Fibroblast of mammary gland (primary cell): ENCODE measurements around the gene CASS4.
"Not testable (repeated sequence)": the region's sequence is repeated elsewhere in the genome, so short reads cannot be mapped to it uniquely, and the experiment has no call there.

ENCODE experiments used
- DNase-seq: peaks from one replicate; pipeline ENCODE4 v3.0.0-alpha.2; 2010; ENCODE audit warnings: low read depth
- H3K4me3 ChIP-seq: 2 replicates; pipeline ENCODE4 v1.5.1; 2011; ENCODE audit warnings: low read depth, mild to moderate bottlenecking, low read length, moderate library complexity; ENCODE audit not compliant: control insufficient read depth
- TF ChIP-seq, protein P1 (sequence below): conservative IDR thresholded peaks from 2 replicates; pipeline ENCODE4 v1.5.1; 2011; ENCODE audit warnings: low read depth, low read length, inconsistent platforms; ENCODE audit not compliant: control insufficient read depth, insufficient read depth

Gene CASS4

DNA sequence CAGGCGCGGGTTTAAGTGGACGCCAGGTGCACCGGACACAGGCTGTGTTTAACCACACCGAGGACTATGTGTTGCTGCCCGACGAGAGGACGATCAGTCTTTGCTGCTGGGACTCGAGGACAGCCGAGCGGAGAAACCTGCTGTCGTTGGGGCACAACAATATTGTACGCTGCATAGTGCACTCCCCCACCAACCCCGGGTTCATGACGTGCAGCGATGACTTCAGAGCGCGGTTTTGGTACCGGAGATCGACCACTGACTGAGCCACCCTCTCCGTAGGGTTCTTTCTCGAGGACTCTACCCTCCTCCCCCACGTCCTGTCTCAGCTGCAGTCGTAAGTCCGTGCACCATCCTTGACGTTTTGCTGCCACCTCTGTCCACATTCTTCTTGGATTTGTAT, 8.6 kb upstream of the CASS4 start:
- TF ChIP-seq, protein P1, sequence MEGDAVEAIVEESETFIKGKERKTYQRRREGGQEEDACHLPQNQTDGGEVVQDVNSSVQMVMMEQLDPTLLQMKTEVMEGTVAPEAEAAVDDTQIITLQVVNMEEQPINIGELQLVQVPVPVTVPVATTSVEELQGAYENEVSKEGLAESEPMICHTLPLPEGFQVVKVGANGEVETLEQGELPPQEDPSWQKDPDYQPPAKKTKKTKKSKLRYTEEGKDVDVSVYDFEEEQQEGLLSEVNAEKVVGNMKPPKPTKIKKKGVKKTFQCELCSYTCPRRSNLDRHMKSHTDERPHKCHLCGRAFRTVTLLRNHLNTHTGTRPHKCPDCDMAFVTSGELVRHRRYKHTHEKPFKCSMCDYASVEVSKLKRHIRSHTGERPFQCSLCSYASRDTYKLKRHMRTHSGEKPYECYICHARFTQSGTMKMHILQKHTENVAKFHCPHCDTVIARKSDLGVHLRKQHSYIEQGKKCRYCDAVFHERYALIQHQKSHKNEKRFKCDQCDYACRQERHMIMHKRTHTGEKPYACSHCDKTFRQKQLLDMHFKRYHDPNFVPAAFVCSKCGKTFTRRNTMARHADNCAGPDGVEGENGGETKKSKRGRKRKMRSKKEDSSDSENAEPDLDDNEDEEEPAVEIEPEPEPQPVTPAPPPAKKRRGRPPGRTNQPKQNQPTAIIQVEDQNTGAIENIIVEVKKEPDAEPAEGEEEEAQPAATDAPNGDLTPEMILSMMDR: no peak
- H3K4me3 ChIP-seq: no peak overlapping the region
- no peak for DNase-seq

DNA sequence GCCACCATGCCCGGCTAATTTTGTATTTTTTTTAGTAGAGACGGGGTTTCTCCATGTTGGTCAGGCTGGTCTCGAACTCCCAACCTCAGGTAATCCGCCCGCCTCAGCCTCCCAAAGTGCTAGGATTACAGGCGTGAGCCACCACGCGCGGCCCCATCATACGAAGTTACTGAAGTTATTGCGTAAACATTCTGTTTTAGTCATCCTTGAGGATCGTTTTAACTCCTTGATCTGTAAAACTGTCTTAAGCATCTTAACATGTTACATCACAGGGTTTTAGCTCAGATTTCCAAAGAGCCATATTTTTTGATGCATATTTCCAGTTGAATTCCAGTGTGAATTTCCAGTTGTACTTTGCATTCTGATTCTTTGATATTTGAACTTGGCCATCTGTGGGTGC, 6.7 kb upstream of the CASS4 start:
- H3K4me3 ChIP-seq: not testable (repeated sequence)
- DNase-seq: peak; percentile 38

DNA sequence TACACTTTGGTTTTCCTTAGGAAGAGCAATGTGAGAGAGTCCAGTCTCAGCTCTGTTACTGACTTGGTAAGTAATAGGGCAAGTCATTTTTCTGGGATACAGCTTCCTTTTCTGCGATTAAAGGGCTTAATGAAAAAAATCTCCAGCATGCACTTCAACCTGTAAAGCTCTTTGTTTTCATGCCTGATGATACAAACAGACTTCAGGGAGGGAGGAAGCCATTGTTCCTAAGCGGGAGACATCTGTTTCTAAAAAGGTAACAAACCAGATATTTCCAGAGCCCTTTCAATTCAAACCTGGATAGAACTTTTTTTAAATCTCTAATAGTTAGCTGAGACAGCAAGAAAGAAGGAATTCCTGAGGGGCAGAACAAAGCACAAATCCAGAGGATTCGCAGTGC, 5.2 kb upstream of the CASS4 start:
- TF ChIP-seq, protein P1: no peak
- H3K4me3 ChIP-seq: no peak overlapping the region
- DNase-seq: no peak

DNA sequence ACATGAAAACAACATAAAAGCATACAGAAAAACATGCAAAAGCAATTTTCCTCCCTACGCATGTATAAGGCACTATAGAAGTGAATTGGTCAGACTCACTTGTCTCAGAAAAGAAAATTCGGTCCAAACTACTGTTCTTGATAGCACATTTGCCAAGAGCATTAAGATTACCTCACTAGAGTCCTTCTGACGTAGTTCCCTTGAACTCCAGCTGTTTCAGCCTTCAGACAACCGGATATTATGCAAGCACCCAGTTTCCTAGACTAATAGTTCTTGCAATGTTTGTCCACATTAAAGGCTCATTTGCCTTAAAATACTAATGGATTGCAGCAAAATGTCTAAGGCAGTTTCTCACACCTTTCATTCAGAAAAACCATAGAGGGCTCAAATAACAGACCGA, 2.5 kb upstream of the CASS4 start:
- DNase-seq: peak; percentile 76
- TF ChIP-seq, protein P1: no peak
- no peak overlapping the region for H3K4me3 ChIP-seq

DNA sequence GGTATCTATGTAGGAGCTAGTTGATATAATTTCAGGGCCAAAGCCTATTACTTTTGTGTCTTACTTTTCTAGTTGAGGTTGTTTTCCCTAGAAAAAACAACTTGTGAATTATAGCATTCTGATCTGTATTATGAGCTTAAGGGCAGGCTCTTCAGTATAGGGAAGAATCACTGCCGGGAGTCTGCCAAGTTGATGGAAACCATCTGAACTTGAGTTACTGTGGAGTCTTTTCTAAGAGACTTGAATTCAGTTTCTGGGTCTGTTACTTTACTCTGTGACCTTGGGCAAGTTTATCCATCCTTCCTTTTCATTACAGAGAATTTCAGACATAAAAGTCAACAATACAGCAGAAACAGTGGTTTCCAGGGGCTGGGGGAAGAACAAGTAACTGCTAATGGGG, 2.1 kb upstream of the CASS4 start:
- no peak for DNase-seq
- H3K4me3 ChIP-seq: no peak overlapping the region
- TF ChIP-seq, protein P1: no peak

DNA sequence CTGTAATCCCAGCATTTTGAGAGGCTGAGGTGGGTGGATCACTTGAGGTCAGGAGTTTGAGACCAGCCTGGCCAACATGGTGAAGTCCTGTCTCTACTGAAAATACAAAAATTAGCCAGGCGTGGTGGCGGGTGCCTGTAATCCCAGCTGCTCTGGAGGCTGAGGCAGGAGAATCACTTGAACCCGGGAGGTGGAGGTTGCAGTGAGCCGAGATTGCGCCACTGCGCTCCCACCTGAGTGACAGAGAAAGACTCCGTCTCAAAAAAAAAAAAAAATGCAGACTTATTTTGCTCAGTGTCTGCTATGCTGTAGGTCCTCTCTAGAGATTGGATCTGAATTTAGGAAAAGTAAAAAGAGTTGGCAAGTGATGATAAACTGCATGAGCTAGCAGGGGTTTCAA, 773 bp upstream of the CASS4 start:
- DNase-seq, H3K4me3 ChIP-seq: not testable (repeated sequence)

DNA sequence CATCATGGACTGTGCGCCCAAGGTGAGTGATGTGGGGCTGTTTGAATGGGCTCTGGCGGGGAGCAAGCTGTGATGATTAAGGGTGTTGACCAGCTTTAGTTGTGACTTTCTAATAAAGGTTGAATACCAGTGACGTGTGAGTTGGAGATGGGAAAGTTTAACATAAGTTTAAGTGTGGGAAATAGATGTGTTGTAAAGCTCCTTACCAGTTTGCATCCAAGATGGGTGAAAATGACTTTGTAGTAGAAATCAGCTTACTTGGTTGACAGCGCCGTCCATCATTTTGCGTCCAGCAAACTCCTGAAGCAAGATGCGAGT, 372 bp downstream of the CASS4 start:
- TF ChIP-seq, protein P1: no peak
- DNase-seq: no peak
- no peak overlapping the region for H3K4me3 ChIP-seq

DNA sequence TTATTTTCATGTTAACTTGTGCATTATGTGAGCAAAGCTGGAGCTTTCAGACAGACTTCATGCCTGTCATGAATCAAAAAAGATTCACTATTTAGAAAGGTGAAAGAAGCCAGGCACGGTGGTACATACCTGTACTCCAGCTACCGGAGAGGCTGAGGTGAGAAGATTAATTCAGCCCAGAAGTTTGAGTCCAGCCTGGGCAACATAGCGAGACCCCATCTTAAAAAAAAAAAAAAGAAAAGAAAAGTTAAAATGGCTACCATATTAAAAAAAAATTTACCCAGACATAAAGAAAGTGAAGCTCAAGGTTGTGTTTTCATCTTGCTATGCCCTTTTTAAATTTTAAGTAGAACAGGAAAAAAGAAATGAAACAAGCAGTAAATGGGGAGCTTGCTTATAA, 889 bp downstream of the CASS4 start:
- H3K4me3 ChIP-seq: no peak overlapping the region
- TF ChIP-seq, protein P1: no peak

More for the DNA sequence above, 889 bp downstream of the CASS4 start:
- DNase-seq: no peak
